HG02943 (cell line): ENCODE results near the gene YWHAQ.
"Not testable (repeated sequence)": the region's sequence is repeated elsewhere in the genome, so short reads cannot be mapped to it uniquely, and the experiment has no call there.

ENCODE experiments used
- ATAC-seq: cut with Tn5 transposase; IDR thresholded peaks from one replicate; pipeline ENCODE4 v1.9.1; 2021; ENCODE audit warnings: mild to moderate bottlenecking, low read depth, moderate library complexity; ENCODE audit not compliant: unreplicated experiment

The YWHAQ gene

DNA sequence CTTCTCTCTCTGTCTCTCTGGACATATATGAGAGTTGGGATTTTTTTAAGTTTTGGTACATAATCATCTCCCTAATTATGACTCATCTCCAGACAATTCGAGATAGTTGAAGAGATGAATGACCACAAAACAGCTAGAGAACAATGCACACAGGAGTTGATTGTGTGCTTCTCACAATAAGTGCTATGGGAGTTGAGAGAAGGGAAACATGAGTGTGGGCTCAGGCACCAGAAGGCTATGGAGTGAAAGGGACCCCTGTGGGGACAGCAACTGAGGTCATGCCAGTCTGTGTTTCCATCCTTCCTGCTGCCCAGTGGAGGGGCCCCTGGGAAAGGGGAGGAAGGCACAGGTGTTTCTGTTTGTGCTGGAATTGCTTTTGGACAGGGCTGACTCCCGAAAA lies 6.5 kb upstream of the YWHAQ start:
- ATAC-seq: no peak

GRCh38 chr2:9634133-9634532 lies 3.3 kb upstream of the YWHAQ start:
- ATAC-seq: no peak

GRCh38 chr2:9631878-9632700 lies 1.3 kb upstream of the YWHAQ start:
- ATAC-seq: no peak

DNA sequence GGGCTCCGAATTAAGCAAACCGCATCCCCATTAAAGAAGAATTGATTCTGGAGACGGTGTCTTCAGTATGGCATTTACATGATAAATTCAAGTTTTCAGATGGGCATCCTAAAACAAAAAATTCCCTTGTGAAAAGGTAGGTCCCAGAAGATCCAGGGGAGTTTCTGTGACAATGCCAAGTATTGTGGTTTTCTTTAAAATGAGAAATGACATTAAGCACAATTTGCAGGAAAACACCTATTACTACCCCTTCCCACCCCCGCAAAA lies 689 bp upstream of the YWHAQ start:
- no peak for ATAC-seq

DNA sequence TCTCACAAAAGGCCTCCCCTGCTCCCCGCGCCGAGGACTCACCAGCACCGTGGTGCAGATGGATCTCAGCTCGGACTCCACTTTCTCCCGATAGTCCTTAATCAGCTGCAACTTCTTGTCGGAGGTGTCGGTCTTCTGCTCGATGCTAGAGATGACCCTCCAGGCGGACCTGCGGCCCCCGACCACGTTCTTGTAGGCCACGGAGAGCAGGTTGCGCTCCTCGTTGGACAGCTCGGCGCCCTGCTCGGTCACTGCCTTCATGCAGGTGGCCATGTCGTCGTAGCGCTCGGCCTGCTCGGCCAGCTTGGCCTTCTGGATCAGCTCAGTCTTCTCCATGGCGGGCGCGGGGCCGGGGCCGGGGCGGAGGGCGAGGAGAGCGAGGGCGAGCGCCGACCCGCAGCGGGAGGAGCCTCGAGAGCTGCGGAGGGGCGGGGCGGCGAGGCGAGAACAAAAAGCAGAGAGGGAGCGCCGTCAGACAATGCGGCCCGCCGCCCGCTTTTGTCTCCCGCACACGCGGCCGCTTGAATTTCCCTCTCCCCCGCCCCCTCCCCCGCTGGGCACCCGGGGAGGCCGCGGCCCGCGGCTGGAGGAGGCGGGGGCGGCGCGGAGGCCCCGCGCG lies 571 bp downstream of the YWHAQ start:
- ATAC-seq: peak; percentile 43

- no peak for ATAC-seq
Observed at GRCh38 chr2:9629222-9630116, 1.3 kb downstream of the YWHAQ start.

- ATAC-seq: no peak
Observed at GRCh38 chr2:9627310-9627709, 3.5 kb downstream of the YWHAQ start.

GRCh38 chr2:9623151-9623550 lies 7.6 kb downstream of the YWHAQ start:
- ATAC-seq: no peak

- not testable (repeated sequence) for ATAC-seq
Observed at GRCh38 chr2:9621655-9622054, 9.1 kb downstream of the YWHAQ start.

- ATAC-seq: no peak
Observed at GRCh38 chr2:9618410-9618809, 12.4 kb downstream of the YWHAQ start.

GRCh38 chr2:9617749-9618148 lies 13.0 kb downstream of the YWHAQ start:
- no peak for ATAC-seq

DNA sequence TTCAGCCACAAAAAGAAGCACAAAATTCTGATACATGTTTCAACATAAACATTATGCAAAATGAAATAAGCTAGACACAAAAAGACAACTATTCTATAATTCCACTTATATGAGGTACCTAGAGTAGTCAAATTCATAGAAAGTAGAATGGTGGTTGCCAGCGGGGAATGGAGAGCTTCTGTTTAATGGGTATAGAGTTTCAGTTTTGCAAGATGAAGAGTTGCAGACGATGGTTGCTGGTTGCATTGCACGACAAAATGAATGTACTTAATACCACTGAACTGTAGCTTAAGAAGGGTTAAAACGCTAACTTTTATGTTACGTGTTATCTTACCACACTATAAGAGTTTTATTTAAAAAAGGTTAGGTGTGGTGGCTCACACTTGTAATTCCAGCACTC lies 13.5 kb downstream of the YWHAQ start:
- no peak for ATAC-seq

DNA sequence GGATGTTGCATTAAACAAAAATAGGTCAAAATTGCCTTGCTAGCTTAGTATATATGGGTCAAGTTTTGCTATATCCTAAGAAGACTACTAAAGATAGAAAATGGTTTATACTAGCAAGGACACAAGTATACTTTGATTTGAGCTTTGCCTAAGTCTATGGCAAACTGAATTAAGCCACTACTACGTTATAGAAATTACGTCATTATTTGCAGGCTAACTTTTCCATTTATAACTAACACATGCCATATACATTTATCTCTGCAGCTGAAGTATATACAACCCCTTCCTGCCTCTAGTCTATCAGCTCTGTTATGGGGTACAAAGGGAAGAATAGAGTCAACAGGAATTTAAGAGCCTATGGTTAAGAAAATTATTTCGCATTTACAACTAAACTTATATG lies 16.2 kb downstream of the YWHAQ start:
- no peak for ATAC-seq

GRCh38 chr2:9613291-9613690 lies 17.5 kb downstream of the YWHAQ start:
- ATAC-seq: no peak

DNA sequence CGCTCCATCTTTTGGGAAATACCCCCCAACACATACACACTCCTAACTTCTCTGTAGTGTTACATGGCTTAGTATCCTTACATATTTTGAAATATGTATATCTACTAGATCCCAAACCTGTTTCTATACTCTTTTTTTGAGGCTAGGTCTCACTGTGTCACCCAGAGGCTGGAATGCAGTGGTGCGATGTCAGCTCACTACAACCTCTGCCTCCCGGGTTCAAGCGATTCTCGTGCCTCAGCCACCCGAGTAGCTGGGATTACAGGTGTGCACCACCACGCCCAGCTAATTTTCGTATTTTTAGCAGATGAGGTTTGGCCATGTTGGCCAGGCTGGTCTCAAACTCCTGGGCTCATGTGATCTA lies 19.3 kb downstream of the YWHAQ start:
- not testable (repeated sequence) for ATAC-seq

DNA sequence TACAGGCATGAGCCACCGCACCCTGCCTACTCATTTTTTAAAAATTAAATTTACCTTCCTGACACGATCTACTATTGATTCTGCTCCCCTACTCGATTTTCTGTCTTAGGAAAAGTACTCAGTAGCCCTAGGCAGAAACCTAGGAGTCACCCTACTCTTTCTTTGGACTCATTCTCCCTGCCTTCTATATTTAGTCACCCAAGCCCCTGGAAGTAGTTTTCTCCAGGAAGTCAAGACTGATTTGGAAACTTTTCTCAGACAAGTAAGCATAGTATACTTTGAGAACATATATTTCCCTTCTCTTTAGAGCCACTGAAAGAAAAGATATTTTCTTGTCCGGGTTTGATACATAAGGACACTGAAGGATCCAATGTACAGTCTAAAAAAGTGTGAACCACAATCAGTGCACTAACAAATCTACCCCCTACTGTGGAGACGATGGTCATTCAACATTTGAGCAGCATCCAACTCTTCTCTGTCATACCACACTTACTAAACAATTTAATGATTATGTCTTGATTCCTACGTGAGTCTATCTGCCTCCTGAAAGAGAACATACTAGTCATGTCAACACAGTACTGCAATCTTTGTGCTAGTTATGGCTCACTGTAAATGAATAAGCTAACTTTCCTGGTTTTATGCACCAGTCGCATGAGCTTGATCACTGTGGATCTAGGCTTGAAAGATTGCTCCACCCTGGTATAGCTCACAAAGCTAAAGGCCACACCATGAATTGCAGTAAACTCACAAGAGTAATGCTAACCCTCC lies 19.8 kb downstream of the YWHAQ start:
- no peak for ATAC-seq

GRCh38 chr2:9608491-9608890 lies 22.3 kb downstream of the YWHAQ start:
- ATAC-seq: peak; percentile 24

DNA sequence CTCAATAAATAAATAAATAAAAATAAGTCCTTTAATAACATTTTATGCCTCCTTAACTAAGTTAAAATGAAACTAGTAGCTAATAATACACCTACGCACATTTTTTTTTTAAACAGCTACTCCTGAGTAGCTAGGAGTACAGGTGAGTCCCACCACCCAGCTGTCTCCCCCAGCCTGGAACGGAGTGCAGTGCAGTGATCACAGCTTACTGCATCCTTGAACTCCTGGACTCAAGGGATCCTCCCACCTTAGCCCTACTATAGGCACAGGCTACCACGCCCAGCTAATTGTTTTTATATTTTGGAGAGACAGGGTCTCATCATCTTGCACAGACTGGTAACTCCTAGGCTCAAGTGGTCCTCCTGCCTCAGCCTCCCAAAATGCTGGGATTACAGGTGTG lies 28.4 kb downstream of the YWHAQ start:
- no peak for ATAC-seq

DNA sequence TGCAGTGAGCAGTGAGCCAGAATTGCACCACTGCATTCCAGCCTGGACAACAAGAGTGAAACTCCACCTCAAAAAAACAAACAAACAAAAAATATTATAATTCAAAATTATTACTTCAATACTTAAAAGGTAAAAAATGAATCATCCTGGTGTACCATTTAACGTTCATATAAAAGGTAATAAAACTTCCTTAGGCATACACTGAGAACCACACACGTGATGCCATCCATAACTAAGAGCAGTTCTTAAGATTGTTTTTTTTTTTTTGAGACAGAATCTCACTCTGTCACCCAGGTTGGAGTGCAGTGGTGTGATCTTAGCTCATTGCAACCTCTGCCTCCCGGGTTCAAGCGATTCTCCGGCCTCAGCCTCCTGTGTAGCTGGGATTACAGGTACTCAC lies 29.4 kb downstream of the YWHAQ start:
- ATAC-seq: no peak

- no peak for ATAC-seq
Observed at GRCh38 chr2:9599430-9599829, 31.4 kb downstream of the YWHAQ start.
